ENCODE data around the gene MIOX. TPM values are rescaled to one million over a fixed set of nuclear protein-coding genes. Genes with fewer than 3 reads are reported as not detected.
"Not testable (repeated sequence)": the region's sequence is repeated elsewhere in the genome, so short reads cannot be mapped to it uniquely, and the experiment has no call there.

The MIOX gene
- total RNA-seq, 1 donor from 2014 or later: not detected

DNA sequence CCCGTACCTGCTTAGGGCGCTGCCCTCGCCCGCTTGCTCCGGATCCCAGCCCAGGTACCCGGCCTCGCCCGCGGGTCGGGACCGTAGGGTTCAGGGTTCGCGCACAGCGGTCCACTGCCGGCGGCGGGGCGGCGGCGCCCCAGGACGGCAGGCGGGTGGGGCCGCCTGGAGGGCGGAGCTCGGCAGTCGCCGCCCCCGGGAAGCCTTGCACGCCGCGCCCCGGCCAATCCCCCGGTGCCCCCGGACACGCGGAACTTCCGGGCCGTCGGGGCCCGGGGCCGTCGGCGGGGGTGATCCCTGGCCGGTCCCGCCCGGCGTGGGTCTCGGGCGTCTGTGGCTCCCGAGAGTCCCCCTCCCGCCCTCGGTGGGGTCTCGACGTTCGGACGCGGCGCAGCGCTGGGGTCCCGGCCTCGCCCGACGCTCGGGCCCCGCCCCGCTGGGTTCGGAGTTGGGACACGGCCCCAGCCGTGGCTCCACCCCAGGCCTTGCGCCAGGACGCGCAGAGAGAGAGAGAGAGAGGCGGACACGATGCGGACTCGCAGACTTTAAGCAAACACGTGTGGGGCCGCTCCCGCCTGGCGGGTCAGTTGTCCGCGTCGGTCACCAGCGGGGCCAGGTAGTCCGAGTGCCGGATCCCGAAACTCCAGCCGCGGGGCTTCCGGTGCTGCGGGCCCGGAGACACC is 43.4 kb downstream of the MIOX start, which contains the start of gene TYMP:
Gene TYMP, minus strand, starts transcription at position 116 of the 683 bp plus-strand sequence. CDS start 303 bp downstream, outside the sequence.
- no peak for DNase-seq

DNA sequence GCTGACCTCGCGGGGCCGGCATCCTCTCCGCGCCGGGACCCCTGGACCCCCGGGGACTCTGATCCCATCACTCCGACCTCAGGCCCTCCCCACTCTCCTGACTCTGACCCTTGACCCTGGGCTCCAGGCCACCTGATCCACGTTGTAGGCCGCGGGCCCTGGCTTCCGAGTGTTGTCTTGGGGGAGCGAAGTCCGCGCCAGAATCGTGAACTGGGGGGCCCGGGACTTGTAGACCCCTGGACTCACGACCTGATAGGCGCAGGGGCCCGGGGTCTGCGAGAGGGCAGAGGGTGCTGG is 43.9 kb downstream of the MIOX start:
- no peak for DNase-seq

DNA sequence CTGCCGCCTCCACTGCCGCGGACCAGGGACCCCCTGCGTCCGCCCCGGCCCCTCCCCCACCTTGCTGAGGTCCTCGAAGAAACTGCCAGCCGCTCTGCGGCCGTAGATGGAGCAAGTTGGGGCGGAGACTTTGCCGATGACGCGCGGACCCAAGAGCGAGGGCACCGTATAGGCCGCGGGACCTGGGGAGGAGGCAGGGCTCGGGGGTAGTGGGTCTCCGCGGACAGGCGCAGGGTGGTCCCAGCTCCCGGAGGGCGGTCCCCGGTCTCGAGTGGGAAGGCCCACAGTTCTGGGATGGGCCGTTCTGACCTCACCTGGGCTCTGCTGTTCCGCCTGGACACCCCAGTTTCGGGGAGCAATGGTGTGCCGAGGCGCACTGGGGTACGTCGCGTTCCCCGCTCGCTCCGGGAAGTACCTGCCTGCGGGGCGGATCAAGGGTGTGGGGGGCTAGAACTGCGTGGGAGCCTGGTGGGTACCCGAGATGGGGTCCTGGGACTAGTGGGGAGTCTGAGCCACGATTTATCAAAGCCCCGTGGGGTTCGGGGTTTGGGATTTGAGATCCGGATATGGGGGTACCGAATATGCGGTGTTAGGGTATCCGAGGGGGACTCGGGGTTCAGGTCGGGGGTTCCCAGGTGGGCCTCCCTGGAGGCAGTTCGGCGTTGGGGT is 44.4 kb downstream of the MIOX start:
- peak; percentile 26 for DNase-seq

GRCh38 chr22:50531546-50531961 is 44.9 kb downstream of the MIOX start:
- no peak for DNase-seq

- peak; percentile 29 for DNase-seq
Observed at GRCh38 chr22:50531962-50532674, 45.5 kb downstream of the MIOX start.

GRCh38 chr22:50532824-50533796 is 46.5 kb downstream of the MIOX start:
- DNase-seq: no peak

- not testable (repeated sequence) for DNase-seq
Observed at GRCh38 chr22:50533856-50534711, 47.4 kb downstream of the MIOX start.

GRCh38 chr22:50535113-50535512 is 48.5 kb downstream of the MIOX start:
- DNase-seq: no peak

DNA sequence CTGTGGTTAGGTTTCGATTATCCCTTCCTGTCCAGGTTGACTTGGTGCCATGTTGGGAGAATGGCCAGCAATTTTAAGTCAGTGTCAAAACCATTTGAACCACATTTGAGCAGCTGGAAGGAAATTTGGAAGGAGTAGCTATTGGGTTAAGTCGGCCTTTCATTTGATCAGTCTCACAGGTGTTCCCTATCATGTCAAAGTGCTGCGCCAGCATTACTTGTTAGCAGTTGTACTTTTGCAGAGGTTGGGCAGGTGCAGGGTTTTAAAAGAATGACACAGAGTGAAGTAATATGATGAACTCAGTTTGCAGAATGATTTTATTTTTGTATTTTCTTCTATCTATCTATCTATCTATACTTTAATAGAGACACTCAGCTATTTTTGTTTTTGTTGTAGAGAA is 49.6 kb downstream of the MIOX start:
- no peak for DNase-seq

DNA sequence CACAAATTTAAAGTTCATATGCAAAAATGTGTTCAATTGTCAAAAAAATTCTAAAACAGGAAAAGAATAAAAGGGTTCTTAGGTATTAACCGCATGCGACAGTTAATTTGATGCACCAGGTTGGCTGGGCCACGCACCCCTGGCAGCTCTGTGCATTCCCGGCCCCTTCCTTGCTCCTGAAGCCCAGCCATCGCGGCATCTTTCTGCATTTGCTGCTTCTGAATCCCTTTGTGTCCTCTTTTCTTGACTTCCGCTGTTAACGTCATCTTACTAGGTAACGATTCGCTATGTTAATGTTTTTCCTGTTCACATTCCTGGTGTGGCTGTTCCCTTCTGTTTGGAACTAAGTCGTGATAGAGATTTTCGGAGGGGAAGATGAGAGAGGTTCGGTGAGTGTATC is 51.1 kb downstream of the MIOX start:
- DNase-seq: no peak

Other genes with a start within 250 kb of the MIOX start
- gene TUBGCP6, start 241.8 kb upstream of the MIOX start, total RNA-seq: 23.5 TPM
- 13.1 TPM for gene HDAC10, start 235.6 kb upstream of the MIOX start, total RNA-seq
- gene MAPK12, start 225.2 kb upstream of the MIOX start, total RNA-seq: 8.8 TPM
- gene MAPK11, start 216.5 kb upstream of the MIOX start, total RNA-seq: 5.2 TPM
- gene PLXNB2, start 179.2 kb upstream of the MIOX start, total RNA-seq: 68.8 TPM
- 2.9 TPM for gene DENND6B, start 159.8 kb upstream of the MIOX start, total RNA-seq
- 31.5 TPM for gene PPP6R2, start 143.5 kb upstream of the MIOX start, total RNA-seq
- gene SBF1, start 11.8 kb upstream of the MIOX start, total RNA-seq: 31.9 TPM
- gene ADM2, start 5.3 kb upstream of the MIOX start, total RNA-seq: 0.39 TPM
- gene LMF2, start 20.8 kb downstream of the MIOX start, total RNA-seq: 16.1 TPM
- gene NCAPH2, start 21.4 kb downstream of the MIOX start, total RNA-seq: 29.7 TPM
- gene SCO2, start 38.7 kb downstream of the MIOX start, total RNA-seq: 0.59 TPM
- gene TYMP, start 43.2 kb downstream of the MIOX start, total RNA-seq: 16.3 TPM
- gene KLHDC7B, start 59.0 kb downstream of the MIOX start, total RNA-seq: 0.30 TPM
- not detected for gene SYCE3, start 76.1 kb downstream of the MIOX start, total RNA-seq
- gene CPT1B, start 91.6 kb downstream of the MIOX start, total RNA-seq: 10.3 TPM
- gene CHKB, start 96.0 kb downstream of the MIOX start, total RNA-seq: 28.3 TPM
- gene MAPK8IP2, start 113.9 kb downstream of the MIOX start, total RNA-seq: 1.6 TPM
- 8.4 TPM for gene ARSA, start 141.3 kb downstream of the MIOX start, total RNA-seq
- gene SHANK3, start 186.0 kb downstream of the MIOX start, total RNA-seq: 7.2 TPM